Astrocyte of the spinal cord (primary cell): ENCODE results near the gene ACSL1.

Experiments used
- DNase-seq: peaks from one replicate; pipeline ENCODE4 v3.0.0; 2011; ENCODE audit warnings: low read depth, low spot score
- H3K4me3 ChIP-seq: 2 replicates; pipeline ENCODE4 v1.5.1; 2011; ENCODE audit warnings: low read depth, mild to moderate bottlenecking, low read length, moderate library complexity
- CTCF ChIP-seq: IDR thresholded peaks from 2 replicates; pipeline ENCODE4 v1.5.1; 2012; ENCODE audit warnings: low read depth, mild to moderate bottlenecking, low read length, inconsistent platforms
- in situ Hi-C: cut with HindIII; loops from 2 replicates; pipeline ENCODE4 v1.10.0; 2017; ENCODE audit warnings: low sequenced_read_pairs

Gene ACSL1

GRCh38 chr4:184728858-184729257, 96.9 kb downstream of the ACSL1 start:
- in situ Hi-C loops: no loop called here
- peak; percentile 59 for DNase-seq
- TF ChIP-seq CTCF: no peak
- no peak overlapping the region for H3K4me3 ChIP-seq

GRCh38 chr4:184727430-184727829, 98.3 kb downstream of the ACSL1 start:
- no peak for DNase-seq
- TF ChIP-seq CTCF: no peak
- in situ Hi-C loops: no loop called here

GRCh38 chr4:184722798-184723197, 103.0 kb downstream of the ACSL1 start:
- H3K4me3 ChIP-seq: no peak overlapping the region
- no peak for DNase-seq
- in situ Hi-C loops: no loop called here
- TF ChIP-seq CTCF: no peak

More at GRCh38 chr4:184727430-184727829, 98.3 kb downstream of the ACSL1 start:
- H3K4me3 ChIP-seq: no peak overlapping the region

GRCh38 chr4:184721254-184721653, 104.5 kb downstream of the ACSL1 start:
- TF ChIP-seq CTCF: no peak
- no peak overlapping the region for H3K4me3 ChIP-seq
- no peak for DNase-seq
- in situ Hi-C loops: no loop called here

GRCh38 chr4:184719407-184719806, 106.4 kb downstream of the ACSL1 start:
- TF ChIP-seq CTCF: no peak
- no peak for DNase-seq
- no peak overlapping the region for H3K4me3 ChIP-seq
- in situ Hi-C loops: no loop called here

- no peak for TF ChIP-seq CTCF
- no peak overlapping the region for H3K4me3 ChIP-seq
- in situ Hi-C loops: no loop called here
- DNase-seq: no peak
These were observed 110.2 kb downstream of the ACSL1 start for GRCh38 chr4:184715526-184715925.

GRCh38 chr4:184713887-184714286, 111.9 kb downstream of the ACSL1 start:
- TF ChIP-seq CTCF: no peak
- no peak overlapping the region for H3K4me3 ChIP-seq
- in situ Hi-C loops: no loop called here
- DNase-seq: no peak
